GM21825 (cell line): Measurements from ENCODE around the gene CDH20.

Experiments
- ATAC-seq: cut with Tn5 transposase; IDR thresholded peaks from one replicate; pipeline ENCODE4 v1.9.1; 2021; ENCODE audit warnings: mild to moderate bottlenecking, moderate library complexity; ENCODE audit not compliant: unreplicated experiment

CDH20 gene

GRCh38 chr18:61420218-61420885, 87.1 kb downstream of the CDH20 start:
- no peak for ATAC-seq

GRCh38 chr18:61426492-61427053, 93.3 kb downstream of the CDH20 start:
- ATAC-seq = no peak

- ATAC-seq = no peak
Measured at GRCh38 chr18:61428266-61428665, 95.0 kb downstream of the CDH20 start.

GRCh38 chr18:61432590-61432989, 99.4 kb downstream of the CDH20 start:
- no peak for ATAC-seq

GRCh38 chr18:61435064-61435652, 101.9 kb downstream of the CDH20 start:
- ATAC-seq = no peak

GRCh38 chr18:61443081-61443725, 110.0 kb downstream of the CDH20 start:
- ATAC-seq = no peak

- ATAC-seq = peak; percentile 92
Measured at GRCh38 chr18:61448316-61448715, 115.1 kb downstream of the CDH20 start.

GRCh38 chr18:61459896-61460648, 126.8 kb downstream of the CDH20 start:
- no peak for ATAC-seq

- ATAC-seq = no peak
Measured at GRCh38 chr18:61464551-61465142, 131.4 kb downstream of the CDH20 start.

GRCh38 chr18:61466736-61467135, 133.5 kb downstream of the CDH20 start:
- ATAC-seq = no peak

GRCh38 chr18:61470031-61470674, 136.9 kb downstream of the CDH20 start:
- no peak for ATAC-seq

GRCh38 chr18:61471541-61471940, 138.3 kb downstream of the CDH20 start:
- no peak for ATAC-seq

GRCh38 chr18:61471942-61472341, 138.7 kb downstream of the CDH20 start:
- no peak for ATAC-seq

- no peak for ATAC-seq
Measured at GRCh38 chr18:61474341-61474740, 141.1 kb downstream of the CDH20 start.

GRCh38 chr18:61474918-61475317, 141.7 kb downstream of the CDH20 start:
- ATAC-seq = no peak

GRCh38 chr18:61475931-61476330, 142.7 kb downstream of the CDH20 start:
- ATAC-seq = no peak

GRCh38 chr18:61489334-61489733, 156.1 kb downstream of the CDH20 start:
- ATAC-seq = no peak

- ATAC-seq = no peak
Measured at GRCh38 chr18:61496374-61496773, 163.1 kb downstream of the CDH20 start.

GRCh38 chr18:61497422-61497821, 164.2 kb downstream of the CDH20 start:
- ATAC-seq = no peak

GRCh38 chr18:61502472-61502871, 169.2 kb downstream of the CDH20 start:
- no peak for ATAC-seq
